Omental fat pad (tissue), 4 donors: ENCODE data around the gene PRKCQ. TPM values are rescaled to one million over a fixed set of nuclear protein-coding genes. Genes with fewer than 3 reads are reported as not detected.

ENCODE experiments used
- ATAC-seq: fragments of 150-250 bp; one replicate; pipeline ENCODE4 v1.9.1; 2016; ENCODE audit warnings: mild to moderate bottlenecking, moderate library complexity; ENCODE audit not compliant: low FRiP score
- DNase-seq: peaks from one replicate; pipeline ENCODE4 v3.0.0-alpha.2; 2019; ENCODE audit warnings: low spot score
- CTCF ChIP-seq, 3 donors: fragments of 450-650 bp; IDR thresholded peaks; one replicate each; pipeline ENCODE4 v1.5.1; 2016 to 2017; ENCODE audit warnings: antibody characterized with exemption in 3 of 3, mild to moderate bottlenecking in 3 of 3, moderate library complexity in 2 of 3
- total RNA-seq, 4 donors: library from RNA; depleted of rRNA; stranded (reverse); fragments of >200 nt; gene quantifications; one replicate each; pipeline ENCODE4 v1.1.0, GENCODE V29; 2016

Gene PRKCQ
- total RNA-seq, 4 donors from 2014 or later: 0.56 to 1.9 (median 0.86) TPM

GRCh38 chr10:6563731-6564130 lies 16.3 kb downstream of the PRKCQ start:
- ATAC-seq (no peak), DNase-seq (no peak)
- TF ChIP-seq CTCF (IDR thresholded peaks at IDR 0.05): no peak

GRCh38 chr10:6563075-6563474 lies 17.0 kb downstream of the PRKCQ start:
- TF ChIP-seq CTCF (IDR thresholded peaks at IDR 0.05): no peak
- ATAC-seq (no peak), DNase-seq (no peak)

- ATAC-seq (no peak), DNase-seq (no peak)
- no peak for TF ChIP-seq CTCF (IDR thresholded peaks at IDR 0.05)
Observed at GRCh38 chr10:6562221-6562620, 17.9 kb downstream of the PRKCQ start.

- DNase-seq (no peak), ATAC-seq (no peak)
- no peak for TF ChIP-seq CTCF (IDR thresholded peaks at IDR 0.05)
Observed at GRCh38 chr10:6561552-6561951, 18.5 kb downstream of the PRKCQ start.

GRCh38 chr10:6558759-6559461 lies 21.2 kb downstream of the PRKCQ start:
- TF ChIP-seq CTCF (IDR thresholded peaks at IDR 0.05): no peak
- no peak for DNase-seq
- ATAC-seq: no peak

GRCh38 chr10:6558272-6558671 lies 21.8 kb downstream of the PRKCQ start:
- no peak for TF ChIP-seq CTCF (IDR thresholded peaks at IDR 0.05)
- no peak for ATAC-seq
- no peak for DNase-seq

- ATAC-seq: no peak
- DNase-seq: no peak
- TF ChIP-seq CTCF (IDR thresholded peaks at IDR 0.05): no peak
Observed at GRCh38 chr10:6553937-6554336, 26.1 kb downstream of the PRKCQ start.
